Measurements from ENCODE around the gene ABCD3. TPM values are rescaled to one million over a fixed set of nuclear protein-coding genes. Genes with fewer than 3 reads are reported as not detected.
"Not testable (repeated sequence)": the region's sequence is repeated elsewhere in the genome, so short reads cannot be mapped to it uniquely, and the experiment has no call there.

The ABCD3 gene
- total and polyA plus RNA-seq, 2 of the 13 experiments (the other 11 are each of a cell fraction or from before 2014, with no cell fraction given), result 27.5 to 166 TPM

DNA sequence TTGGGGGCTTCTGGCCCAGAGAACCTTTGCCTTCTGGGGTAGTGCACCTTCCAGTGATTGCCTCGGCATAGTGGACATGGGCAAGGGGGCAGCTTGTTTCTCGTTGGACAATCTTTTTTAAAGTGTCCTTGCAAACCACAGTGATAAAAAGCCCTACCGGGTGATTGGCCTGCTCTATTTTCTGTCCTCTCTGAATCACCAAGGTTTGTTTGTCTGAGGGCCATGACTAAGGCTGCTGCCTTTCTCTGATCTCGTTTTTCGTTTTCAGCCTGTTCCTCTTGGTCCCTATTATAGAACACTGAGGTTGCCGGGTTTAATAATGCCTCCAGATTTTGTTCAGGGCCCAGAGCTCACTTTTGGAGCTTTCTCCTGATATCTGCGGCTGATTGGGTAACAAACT is 42.5 kb upstream of the ABCD3 start (continued):
- peak; percentile 36; the same call in 1 of the 2 replicates for TF ChIP-seq POGZ (CRISPR knock-in tag; IDR thresholded peaks at IDR 0.05)
- TF ChIP-seq, protein P1, sequence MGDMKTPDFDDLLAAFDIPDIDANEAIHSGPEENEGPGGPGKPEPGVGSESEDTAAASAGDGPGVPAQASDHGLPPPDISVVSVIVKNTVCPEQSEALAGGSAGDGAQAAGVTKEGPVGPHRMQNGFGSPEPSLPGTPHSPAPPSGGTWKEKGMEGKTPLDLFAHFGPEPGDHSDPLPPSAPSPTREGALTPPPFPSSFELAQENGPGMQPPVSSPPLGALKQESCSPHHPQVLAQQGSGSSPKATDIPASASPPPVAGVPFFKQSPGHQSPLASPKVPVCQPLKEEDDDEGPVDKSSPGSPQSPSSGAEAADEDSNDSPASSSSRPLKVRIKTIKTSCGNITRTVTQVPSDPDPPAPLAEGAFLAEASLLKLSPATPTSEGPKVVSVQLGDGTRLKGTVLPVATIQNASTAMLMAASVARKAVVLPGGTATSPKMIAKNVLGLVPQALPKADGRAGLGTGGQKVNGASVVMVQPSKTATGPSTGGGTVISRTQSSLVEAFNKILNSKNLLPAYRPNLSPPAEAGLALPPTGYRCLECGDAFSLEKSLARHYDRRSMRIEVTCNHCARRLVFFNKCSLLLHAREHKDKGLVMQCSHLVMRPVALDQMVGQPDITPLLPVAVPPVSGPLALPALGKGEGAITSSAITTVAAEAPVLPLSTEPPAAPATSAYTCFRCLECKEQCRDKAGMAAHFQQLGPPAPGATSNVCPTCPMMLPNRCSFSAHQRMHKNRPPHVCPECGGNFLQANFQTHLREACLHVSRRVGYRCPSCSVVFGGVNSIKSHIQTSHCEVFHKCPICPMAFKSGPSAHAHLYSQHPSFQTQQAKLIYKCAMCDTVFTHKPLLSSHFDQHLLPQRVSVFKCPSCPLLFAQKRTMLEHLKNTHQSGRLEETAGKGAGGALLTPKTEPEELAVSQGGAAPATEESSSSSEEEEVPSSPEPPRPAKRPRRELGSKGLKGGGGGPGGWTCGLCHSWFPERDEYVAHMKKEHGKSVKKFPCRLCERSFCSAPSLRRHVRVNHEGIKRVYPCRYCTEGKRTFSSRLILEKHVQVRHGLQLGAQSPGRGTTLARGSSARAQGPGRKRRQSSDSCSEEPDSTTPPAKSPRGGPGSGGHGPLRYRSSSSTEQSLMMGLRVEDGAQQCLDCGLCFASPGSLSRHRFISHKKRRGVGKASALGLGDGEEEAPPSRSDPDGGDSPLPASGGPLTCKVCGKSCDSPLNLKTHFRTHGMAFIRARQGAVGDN (CRISPR knock-in tag; IDR thresholded peaks at IDR 0.05), result peak; percentile 22; the same call in 1 of the 2 replicates

DNA sequence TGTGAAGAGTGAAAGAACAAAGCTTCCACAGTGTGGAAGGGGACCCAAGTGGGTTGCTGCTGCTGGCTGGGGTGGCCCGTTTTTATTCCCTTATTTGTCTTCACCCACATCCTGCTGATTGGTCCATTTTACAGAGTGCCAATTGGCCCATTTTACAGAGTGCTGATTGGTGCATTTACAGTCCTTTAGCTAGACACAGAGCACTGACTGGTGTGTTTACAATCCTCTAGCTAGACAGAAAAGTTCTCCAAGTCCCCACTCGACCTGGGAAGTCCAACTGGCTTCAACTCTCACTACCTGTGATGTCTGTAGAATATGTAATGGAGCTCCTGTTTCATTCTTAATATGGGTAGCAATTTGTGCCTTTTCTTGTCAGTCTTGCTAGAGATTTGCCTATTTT is 39.7 kb upstream of the ABCD3 start:
- DNase-seq (ENCODE audit: low spot score); H3K27me3 ChIP-seq (ENCODE audit: control insufficient read depth in 1 of 2, insufficient read depth in 2 of 2, low read length in 2 of 2); H3K79me2 ChIP-seq (ENCODE audit: insufficient read depth, low read length); H3K27ac ChIP-seq (ENCODE audit: extremely low read length, insufficient read depth, low read length); H4K20me1 ChIP-seq (ENCODE audit: insufficient read depth, low read length); H3K9me3 ChIP-seq (ENCODE audit: low read length); in situ Hi-C loops (cut with HindIII; ENCODE audit: extremely low pct_ligation_motif_present, low pct_unique_long_range_greater_than_20kb); ATAC-seq; intact Hi-C loops (cut with micrococcal nuclease; ENCODE audit: unreplicated experiment); BruUV-seq (replicated peaks); H3K4me2 ChIP-seq (ENCODE audit: low read depth, low read length); FAIRE-seq; H3K9ac ChIP-seq (ENCODE audit: insufficient read depth, low read depth, low read length); CTCF ChIA-PET (ENCODE audit: low intra/inter-chr PET ratio, low total read pairs); H3K36me3 ChIP-seq (replicated peaks in 1 of 2; ENCODE audit: control insufficient read depth in 1 of 2, insufficient read depth in 2 of 2, low read length in 2 of 2); H3K4me3 ChIP-seq (replicated peaks in 1 of 3; ENCODE audit: insufficient read depth in 1 of 3, low read depth in 2 of 3, low read length in 3 of 3): not testable (repeated sequence)
- TF ChIP-seq, protein P2, sequence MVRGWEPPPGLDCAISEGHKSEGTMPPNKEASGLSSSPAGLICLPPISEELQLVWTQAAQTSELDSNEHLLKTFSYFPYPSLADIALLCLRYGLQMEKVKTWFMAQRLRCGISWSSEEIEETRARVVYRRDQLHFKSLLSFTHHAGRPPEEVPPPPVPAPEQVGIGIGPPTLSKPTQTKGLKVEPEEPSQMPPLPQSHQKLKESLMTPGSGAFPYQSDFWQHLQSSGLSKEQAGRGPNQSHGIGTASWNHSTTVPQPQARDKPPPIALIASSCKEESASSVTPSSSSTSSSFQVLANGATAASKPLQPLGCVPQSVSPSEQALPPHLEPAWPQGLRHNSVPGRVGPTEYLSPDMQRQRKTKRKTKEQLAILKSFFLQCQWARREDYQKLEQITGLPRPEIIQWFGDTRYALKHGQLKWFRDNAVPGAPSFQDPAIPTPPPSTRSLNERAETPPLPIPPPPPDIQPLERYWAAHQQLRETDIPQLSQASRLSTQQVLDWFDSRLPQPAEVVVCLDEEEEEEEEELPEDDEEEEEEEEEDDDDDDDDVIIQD (CRISPR knock-in tag; IDR thresholded peaks at IDR 0.05; ENCODE audit: low read depth), result peak; percentile 69; the same call in 1 of the 2 replicates
- peak; percentile 59 for TF ChIP-seq ZNF629 (CRISPR knock-in tag; conservative IDR thresholded peaks at IDR 0.05)
- 0 out of 2 replicates have a peak, but pooled peaks have one; percentile 38 for TF ChIP-seq ZMYM4 (CRISPR knock-in tag; IDR thresholded peaks at IDR 0.05)
- TF ChIP-seq POGZ (CRISPR knock-in tag; IDR thresholded peaks at IDR 0.05), result 0 out of 2 replicates have a peak, but pooled peaks have one; percentile 16
- TF ChIP-seq NFYB (CRISPR knock-in tag; IDR thresholded peaks at IDR 0.05), result peak; percentile 64
- peak; percentile 49; the same call in 1 of the 2 replicates for TF ChIP-seq NFYC (CRISPR knock-in tag; IDR thresholded peaks at IDR 0.05)
- Histone ChIP-seq H3K4me1 (ENCODE audit: insufficient read depth, low read length) (peaks cover 86% of the 10 kb centered on the region), H2AFZ (ENCODE audit: low read length) (peak overlapping the region; percentile 42)
- POLR2A ChIA-PET, result interaction anchor here (3.8 kb wide), 1 partner anchor 39 kb away, joined by 11 read pairs; the partner anchor contains the start of gene ABCD3
- WGBS (ENCODE audit: low lambda C conversion rate), result 60% methylated on average over 2 of the region's 2 CpGs

Data from HepG2 (cell line).